GM21619 (cell line): ENCODE data around the gene SERINC5.
"Not testable (repeated sequence)": the region's sequence is repeated elsewhere in the genome, so short reads cannot be mapped to it uniquely, and the experiment has no call there.

Experiments
- ATAC-seq: cut with Tn5 transposase; IDR thresholded peaks from one replicate; pipeline ENCODE4 v1.9.1; 2021; ENCODE audit not compliant: unreplicated experiment

Gene SERINC5

GRCh38 chr5:80255811-80256712 is at the start of gene SERINC5:
Gene SERINC5, minus strand, starts transcription at chr5:80256048. Its CDS starts 126 bp downstream, at chr5:80255922.
- ATAC-seq = peak; percentile 83

GRCh38 chr5:80302636-80303035 is 46.8 kb upstream of the SERINC5 start:
- ATAC-seq = no peak

GRCh38 chr5:80301342-80301741 is 45.5 kb upstream of the SERINC5 start:
- not testable (repeated sequence) for ATAC-seq

GRCh38 chr5:80300796-80301195 is 44.9 kb upstream of the SERINC5 start:
- ATAC-seq = not testable (repeated sequence)

GRCh38 chr5:80300125-80300524 is 44.3 kb upstream of the SERINC5 start:
- no peak for ATAC-seq

- no peak for ATAC-seq
Measured at GRCh38 chr5:80299601-80300000, 43.8 kb upstream of the SERINC5 start.

GRCh38 chr5:80296121-80296520 is 40.3 kb upstream of the SERINC5 start:
- no peak for ATAC-seq

GRCh38 chr5:80291761-80292160 is 35.9 kb upstream of the SERINC5 start:
- no peak for ATAC-seq

- no peak for ATAC-seq
Measured at GRCh38 chr5:80289320-80289719, 33.5 kb upstream of the SERINC5 start.

- ATAC-seq = no peak
Measured at GRCh38 chr5:80288177-80288576, 32.3 kb upstream of the SERINC5 start.

- no peak for ATAC-seq
Measured at GRCh38 chr5:80284720-80285119, 28.9 kb upstream of the SERINC5 start.

- ATAC-seq = no peak
Measured at GRCh38 chr5:80283360-80283759, 27.5 kb upstream of the SERINC5 start.

GRCh38 chr5:80282054-80282453 is 26.2 kb upstream of the SERINC5 start:
- no peak for ATAC-seq

GRCh38 chr5:80277191-80277590 is 21.3 kb upstream of the SERINC5 start:
- ATAC-seq = no peak

- no peak for ATAC-seq
Measured at GRCh38 chr5:80276186-80276585, 20.3 kb upstream of the SERINC5 start.

GRCh38 chr5:80275347-80275746 is 19.5 kb upstream of the SERINC5 start:
- ATAC-seq = no peak

- not testable (repeated sequence) for ATAC-seq
Measured at GRCh38 chr5:80270543-80270942, 14.7 kb upstream of the SERINC5 start.

- ATAC-seq = no peak
Measured at GRCh38 chr5:80269991-80270438, 14.2 kb upstream of the SERINC5 start.

GRCh38 chr5:80268916-80269315 is 13.1 kb upstream of the SERINC5 start:
- ATAC-seq = no peak

GRCh38 chr5:80266566-80266965 is 10.7 kb upstream of the SERINC5 start:
- ATAC-seq = no peak

- no peak for ATAC-seq
Measured at GRCh38 chr5:80260461-80260860, 4.6 kb upstream of the SERINC5 start.

GRCh38 chr5:80259511-80260203 is 3.8 kb upstream of the SERINC5 start:
- no peak for ATAC-seq
